PC-3 (cell line): ENCODE measurements around the gene RNF113B.

Experiments used
- EZH2 ChIP-seq: fragments of 300-600 bp; sonication (generic); IDR thresholded peaks from one replicate; pipeline ENCODE4 v1.6.1; 2017; ENCODE audit warnings: antibody characterized with exemption, mild to moderate bottlenecking, low read length; ENCODE audit not compliant: unreplicated experiment
- EZH2phosphoT487 ChIP-seq: fragments of 300-600 bp; sonication (generic); IDR thresholded peaks from 2 replicates; pipeline ENCODE4 v1.6.1; 2018; ENCODE audit warnings: mild to moderate bottlenecking, antibody characterized with exemption, low read length, borderline replicate concordance
- TF ChIP-seq, protein P1 (sequence below): fragments of 300-600 bp; sonication (generic); conservative IDR thresholded peaks from 2 replicates; pipeline ENCODE4 v1.5.1; 2017; ENCODE audit warnings: antibody characterized with exemption, low read depth, mild to moderate bottlenecking, low read length

DNA sequence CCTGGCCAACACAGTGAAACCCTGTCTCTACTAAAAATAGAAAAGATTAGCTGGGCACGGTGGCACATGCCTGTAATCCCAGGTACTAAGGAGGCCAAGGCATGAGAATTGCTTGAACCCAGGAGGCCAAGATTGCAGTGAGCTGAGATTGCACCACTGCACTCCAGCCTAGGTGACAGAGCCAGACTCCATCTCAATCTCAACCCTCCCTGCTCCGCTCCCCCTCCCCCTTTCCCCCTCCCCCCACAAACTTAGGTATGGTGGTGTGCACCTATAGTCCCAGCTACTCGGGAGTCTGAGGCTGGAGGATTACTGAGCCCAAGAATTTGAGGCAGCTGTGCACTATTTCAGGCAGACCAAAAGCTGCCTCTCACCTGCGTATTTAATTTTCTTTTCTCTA is 21.6 kb upstream of the RNF113B start:
- TF ChIP-seq, protein P1, sequence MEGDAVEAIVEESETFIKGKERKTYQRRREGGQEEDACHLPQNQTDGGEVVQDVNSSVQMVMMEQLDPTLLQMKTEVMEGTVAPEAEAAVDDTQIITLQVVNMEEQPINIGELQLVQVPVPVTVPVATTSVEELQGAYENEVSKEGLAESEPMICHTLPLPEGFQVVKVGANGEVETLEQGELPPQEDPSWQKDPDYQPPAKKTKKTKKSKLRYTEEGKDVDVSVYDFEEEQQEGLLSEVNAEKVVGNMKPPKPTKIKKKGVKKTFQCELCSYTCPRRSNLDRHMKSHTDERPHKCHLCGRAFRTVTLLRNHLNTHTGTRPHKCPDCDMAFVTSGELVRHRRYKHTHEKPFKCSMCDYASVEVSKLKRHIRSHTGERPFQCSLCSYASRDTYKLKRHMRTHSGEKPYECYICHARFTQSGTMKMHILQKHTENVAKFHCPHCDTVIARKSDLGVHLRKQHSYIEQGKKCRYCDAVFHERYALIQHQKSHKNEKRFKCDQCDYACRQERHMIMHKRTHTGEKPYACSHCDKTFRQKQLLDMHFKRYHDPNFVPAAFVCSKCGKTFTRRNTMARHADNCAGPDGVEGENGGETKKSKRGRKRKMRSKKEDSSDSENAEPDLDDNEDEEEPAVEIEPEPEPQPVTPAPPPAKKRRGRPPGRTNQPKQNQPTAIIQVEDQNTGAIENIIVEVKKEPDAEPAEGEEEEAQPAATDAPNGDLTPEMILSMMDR, result no peak
- TF ChIP-seq EZH2 (no peak), EZH2phosphoT487 (no peak)
